Activated CD4-positive, alpha-beta T cell treated with anti-CD3 and anti-CD28 coated beads for 24 hours (primary cell): ENCODE results near the gene EXOG.
A peak's percentile ranks its signal among the peaks of the same experiment; 100 is the strongest.

Experiments
- DNase-seq, 2 donors: peaks; one replicate each; pipeline ENCODE4 v3.0.0-alpha.2; 2020; ENCODE audit warnings: low read depth in 2 of 2

EXOG gene, protein sequence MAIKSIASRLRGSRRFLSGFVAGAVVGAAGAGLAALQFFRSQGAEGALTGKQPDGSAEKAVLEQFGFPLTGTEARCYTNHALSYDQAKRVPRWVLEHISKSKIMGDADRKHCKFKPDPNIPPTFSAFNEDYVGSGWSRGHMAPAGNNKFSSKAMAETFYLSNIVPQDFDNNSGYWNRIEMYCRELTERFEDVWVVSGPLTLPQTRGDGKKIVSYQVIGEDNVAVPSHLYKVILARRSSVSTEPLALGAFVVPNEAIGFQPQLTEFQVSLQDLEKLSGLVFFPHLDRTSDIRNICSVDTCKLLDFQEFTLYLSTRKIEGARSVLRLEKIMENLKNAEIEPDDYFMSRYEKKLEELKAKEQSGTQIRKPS

GRCh38 chr3:38496131-38496910 is at the start of gene EXOG:
EXOG (plus strand) TSS chr3:38496340; CDS start chr3:38496368, 28 bp downstream.
- DNase-seq, result peak; percentile 94

DNA sequence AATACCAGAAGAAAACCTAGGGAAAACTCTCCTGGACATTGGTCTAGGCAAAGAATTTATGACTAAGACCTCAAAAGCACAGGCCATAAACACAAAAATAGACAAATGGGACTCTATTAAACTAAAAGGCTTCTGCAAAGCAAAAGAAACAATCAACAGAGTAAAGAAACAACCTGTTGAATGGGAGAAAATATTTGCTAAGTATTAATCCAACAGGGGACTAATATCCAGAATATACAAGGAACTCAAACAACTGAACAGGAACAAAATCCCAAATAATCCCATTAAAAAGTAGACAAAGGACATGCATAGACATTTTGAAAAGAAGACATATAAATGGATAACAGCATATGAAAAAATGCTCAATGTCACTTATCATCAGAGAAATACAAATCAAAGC is 49.3 kb upstream of the EXOG start:
- DNase-seq, result no peak

- no peak for DNase-seq
Observed at GRCh38 chr3:38450853-38451252, 45.3 kb upstream of the EXOG start.

- DNase-seq, result peak; percentile 58 to 59
Observed at GRCh38 chr3:38453075-38453912, 42.8 kb upstream of the EXOG start, which contains the start of gene ACVR2B. ACVR2B (plus strand) TSS chr3:38453890; CDS start chr3:38454323, 433 bp downstream.

GRCh38 chr3:38453913-38454177 is 42.3 kb upstream of the EXOG start:
- DNase-seq, result no peak

DNA sequence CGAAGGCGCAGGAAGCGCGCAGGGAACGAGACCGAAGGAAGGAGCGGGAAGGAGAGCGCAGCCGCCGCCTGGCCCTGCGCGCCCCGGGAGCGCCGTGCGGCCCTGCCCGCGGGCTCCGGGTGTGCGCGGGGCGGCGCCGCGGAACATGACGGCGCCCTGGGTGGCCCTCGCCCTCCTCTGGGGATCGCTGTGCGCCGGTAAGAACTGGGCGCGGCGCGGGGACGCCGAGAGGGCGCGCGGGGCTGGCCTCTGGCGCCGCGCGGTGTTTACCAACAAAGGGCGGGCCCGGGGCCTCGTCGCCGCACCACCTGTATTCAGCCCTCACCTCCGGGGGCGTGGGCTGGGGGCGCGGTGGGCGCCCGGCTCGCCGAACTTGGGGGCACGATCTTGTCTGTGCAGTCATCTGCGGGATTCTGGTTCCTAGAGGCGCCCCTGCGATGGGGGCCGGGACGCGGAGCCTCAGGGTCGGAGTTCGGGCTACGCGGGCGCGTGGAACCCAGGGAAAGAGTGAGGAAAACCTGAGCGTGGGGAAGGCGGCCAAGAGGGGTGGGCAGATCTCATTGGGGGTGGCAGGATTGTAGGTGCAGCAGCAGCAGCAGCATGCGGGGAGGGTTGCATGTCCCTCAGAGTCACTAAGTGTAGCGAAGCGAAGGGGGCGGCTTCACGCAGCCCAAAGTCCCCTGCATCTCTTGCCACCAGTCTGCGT is 41.8 kb upstream of the EXOG start:
- DNase-seq, result no peak

- DNase-seq, result peak in 1 of 2 donors; percentile 9
Observed at GRCh38 chr3:38454884-38455638, 41.1 kb upstream of the EXOG start.

DNA sequence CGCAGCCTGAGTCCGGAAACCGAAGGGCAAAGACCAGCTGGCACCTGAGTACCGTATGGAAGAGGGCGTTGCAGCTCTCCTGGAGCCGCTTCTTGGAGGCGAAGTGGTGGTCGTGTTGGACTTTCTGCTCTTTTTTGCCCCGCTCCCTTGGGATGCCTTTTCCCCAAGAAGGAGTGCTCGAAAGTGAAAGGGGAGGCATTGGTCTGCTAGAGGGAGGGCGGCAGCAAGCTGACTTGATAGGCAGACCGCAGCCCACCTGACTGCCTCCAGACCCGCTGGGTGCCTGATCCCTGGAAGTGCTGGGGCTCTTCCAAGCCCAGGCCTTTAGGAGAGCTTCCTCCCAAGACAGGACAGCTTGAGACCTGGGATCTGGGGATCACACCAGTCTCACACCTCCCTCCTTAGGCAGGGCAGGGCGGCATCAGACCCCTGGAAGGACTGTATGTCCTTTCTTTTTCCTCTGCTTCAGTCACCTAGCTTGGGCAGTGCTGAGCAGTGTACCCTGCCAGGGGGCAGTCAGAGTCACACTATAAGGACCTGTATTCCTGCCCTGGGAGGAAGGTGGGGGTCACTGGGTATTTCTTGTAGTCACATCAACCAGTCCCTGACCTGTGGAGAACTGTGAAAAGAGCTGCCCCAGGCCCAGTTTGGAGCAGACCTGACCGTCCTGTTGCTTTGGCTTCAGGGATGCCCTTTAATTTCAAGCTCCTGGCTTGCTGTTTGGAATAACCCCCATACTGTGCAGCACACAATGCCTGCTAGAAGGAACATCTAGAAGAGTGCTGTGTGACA is 40.3 kb upstream of the EXOG start:
- DNase-seq, result no peak

DNA sequence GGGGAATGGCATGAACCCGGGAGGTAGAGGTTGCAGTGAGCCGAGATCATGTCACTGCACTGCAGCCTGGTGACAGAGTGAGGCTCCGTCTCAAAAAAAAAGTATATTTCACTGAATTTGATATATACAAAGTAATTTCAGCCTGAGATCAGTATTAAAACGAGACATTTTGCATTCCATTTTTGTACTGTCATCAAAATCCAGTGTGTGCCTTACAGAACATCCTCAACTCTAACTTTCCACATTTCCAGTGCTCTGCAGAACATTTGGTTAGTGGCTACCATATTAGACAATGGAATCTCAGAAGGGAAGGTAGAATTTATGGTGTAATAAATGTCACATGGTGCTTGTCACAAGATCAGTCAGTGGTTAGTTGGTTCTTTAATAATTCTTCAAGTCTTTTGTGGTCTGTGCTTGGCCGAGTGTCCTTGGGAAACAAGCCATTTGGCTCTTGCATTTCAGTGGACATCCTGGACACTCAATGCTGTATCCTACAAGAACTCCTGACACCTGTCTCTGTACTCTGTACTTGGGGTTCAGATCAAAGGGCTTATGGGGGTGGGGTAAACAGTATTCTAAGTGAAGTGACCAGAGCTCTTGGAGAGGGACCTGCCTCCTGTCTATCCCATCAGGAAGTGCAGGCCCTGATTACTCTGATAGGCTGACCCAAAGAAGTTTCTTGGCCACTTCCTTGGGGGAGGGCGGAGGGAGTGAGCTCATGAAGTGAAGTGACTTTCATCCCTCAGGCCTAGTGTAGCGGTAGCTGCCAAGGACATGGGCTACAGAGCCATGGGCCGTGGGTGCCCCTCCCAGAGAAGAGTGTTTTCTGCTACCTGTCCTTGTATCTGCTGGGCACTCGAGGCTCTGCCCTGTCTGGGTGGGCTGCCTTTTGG is 38.8 kb upstream of the EXOG start:
- DNase-seq, result no peak

- no peak for DNase-seq
Observed at GRCh38 chr3:38458796-38459498, 37.2 kb upstream of the EXOG start.

DNA sequence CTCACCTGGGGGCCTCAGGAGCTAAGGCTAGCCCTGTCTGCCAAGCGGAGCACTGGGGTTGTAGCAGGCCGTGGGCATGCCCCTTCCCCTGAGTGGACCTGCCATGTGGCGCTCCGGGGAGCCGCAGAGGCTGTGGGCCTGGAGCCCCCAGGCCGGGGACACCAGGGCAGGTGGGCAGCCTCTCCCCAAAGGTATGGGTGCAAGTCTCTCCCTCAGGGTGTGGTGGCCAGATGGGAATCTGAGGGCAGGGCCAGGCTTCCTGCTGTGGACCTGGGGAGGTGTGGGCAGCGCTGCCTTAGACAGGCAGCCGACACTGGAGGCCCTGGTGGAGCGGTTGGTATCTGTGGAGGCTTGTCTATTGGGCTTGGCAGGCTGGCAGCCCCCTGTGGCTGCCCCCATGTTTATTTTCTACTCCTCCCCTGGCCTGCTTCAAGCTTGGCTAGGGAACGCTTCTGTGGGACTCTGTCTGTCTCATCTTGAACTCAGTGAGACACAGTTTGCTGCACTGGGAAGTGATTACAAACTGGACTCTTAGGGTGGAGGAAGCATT is 36.6 kb upstream of the EXOG start:
- DNase-seq, result no peak

GRCh38 chr3:38460377-38461270 is 35.5 kb upstream of the EXOG start:
- no peak for DNase-seq

DNA sequence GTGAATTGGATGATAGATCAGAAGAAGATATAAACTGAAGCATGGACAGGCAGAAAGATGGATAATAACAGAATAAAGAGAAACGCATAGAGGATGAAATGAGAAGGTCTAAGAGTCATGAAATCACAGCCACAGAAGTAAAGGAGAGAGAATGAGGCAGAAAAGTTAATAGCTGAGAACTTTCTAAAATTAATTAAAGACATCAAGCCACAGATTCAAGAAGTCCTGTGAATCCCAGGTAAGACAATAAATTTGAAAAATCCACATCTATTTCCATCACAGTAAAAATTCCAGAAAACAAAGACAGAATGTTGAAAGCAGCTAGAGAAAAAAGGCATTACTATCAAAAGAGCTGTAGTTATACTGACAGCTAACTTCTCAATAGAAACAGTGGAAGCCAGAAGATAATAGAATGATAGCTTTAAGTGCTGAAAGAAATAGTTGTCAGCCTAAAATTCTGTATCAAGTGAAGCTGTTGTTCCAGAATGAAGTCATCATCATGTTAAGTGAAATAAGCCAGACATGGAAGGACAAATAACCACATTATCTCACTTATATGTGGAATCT is 30.5 kb upstream of the EXOG start:
- DNase-seq, result no peak

DNA sequence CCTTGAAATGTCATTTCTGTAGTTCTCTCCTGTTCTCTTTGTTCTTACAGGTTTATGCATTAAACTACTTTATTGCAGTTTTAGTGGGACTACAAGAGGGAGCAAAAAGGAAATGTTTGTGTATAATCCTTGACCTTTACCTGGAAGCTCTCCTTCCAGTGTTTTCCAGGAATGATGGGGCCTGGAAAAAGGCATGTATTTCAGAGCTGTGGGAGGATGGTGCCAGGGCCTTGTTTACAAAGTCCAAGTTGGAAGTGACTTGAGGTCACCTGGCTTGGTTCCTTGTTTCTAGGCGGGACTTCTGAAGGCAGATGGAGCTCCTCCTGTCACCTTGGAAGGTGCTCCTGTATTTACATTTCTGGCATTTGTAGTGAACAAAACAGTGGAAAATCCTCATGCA is 27.4 kb upstream of the EXOG start:
- DNase-seq, result no peak

DNA sequence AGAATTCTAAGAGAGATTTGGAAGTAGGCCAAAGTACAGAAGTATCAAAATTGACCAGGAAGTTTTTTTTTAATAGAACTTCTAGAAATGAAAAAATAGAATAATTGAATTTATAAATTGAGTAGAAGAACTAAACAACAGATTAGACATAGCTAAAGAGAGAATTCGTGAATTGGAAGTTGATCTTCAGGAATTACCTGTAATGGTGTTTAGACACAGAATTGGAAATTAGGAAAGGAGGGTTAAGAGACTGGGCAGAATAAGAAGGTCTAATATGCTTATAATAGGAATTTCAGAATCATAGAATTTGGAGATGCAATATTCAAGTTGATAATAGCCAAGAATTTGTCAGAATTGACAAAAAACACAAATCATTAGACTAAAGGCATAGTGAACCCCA is 26.3 kb upstream of the EXOG start:
- no peak for DNase-seq

DNA sequence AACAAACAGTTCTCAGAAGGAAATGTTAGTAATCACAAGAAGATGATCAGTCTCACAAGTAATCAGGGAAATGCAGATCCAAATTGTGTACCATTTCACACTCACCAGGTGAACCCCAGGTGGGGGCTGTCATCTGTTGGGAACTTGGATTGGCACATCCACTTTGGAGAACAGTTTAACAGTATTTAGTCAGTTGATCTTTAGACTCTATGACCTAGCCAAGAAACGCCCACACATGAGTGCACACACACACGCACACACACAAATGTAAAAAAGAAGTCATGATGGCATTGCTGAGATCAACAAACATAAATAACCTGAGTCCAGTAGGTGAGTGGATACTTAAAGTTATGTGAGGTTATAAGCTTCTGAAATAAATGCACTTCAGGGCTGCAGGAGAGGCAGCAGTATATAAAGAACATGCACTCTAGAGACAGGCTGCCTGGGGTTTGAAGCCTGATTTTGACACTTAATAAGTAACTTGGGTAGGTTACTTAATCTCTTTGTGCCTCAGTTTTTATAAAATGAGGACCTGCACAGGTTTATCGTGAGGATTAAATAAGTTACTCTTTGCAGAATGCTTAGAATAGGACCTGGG is 24.8 kb upstream of the EXOG start:
- DNase-seq, result no peak
